ENCODE measurements around the gene ARHGAP27.

GRCh38 chr17:45346216-45347015 lies 86.3 kb downstream of the ARHGAP27 start:
- TF ChIP-seq CTCF (IDR thresholded peaks at IDR 0.05; ENCODE audit: poor library complexity) (no peak), EZH2phosphoT487 (IDR thresholded peaks at IDR 0.05; ENCODE audit: low read depth, severe bottlenecking, unreplicated experiment) (no peak), EZH2 (IDR thresholded peaks at IDR 0.05; ENCODE audit: borderline replicate concordance) (no peak)

Measured in hepatocyte (in vitro differentiated cells).